ENCODE results near the gene NR2F1-AS1. TPM values are rescaled to one million over a fixed set of nuclear protein-coding genes. Genes with fewer than 3 reads are reported as not detected.

Gene NR2F1-AS1
- total and polyA plus RNA-seq, 2 of the 4 experiments (the other 2 are of a cell fraction) = 12.5 to 12.8 TPM

- in situ Hi-C loops (cut with MboI; ENCODE audit: low sequenced_read_pairs) (no loop called here), intact Hi-C loops (cut with micrococcal nuclease) (no loop called here), dilution Hi-C loops (cut with HindIII; ENCODE audit: low sequenced_read_pairs, unreplicated experiment) (no loop called here)
- no peak overlapping the region for H3K4ac ChIP-seq (ENCODE audit: low read depth, low read length)
- no peak overlapping the region for H3K56ac ChIP-seq (ENCODE audit: extremely low read depth, insufficient read depth, low read length)
- no peak overlapping the region for H4K91ac ChIP-seq (ENCODE audit: insufficient read depth, low read depth, low read length)
- ChIA-PET POLR2A (ENCODE audit: unreplicated experiment) (no interaction called here), CTCF (no interaction called here)
- H3K4me1 ChIP-seq (ENCODE audit: control insufficient read depth, insufficient read depth, low read length) = no peaks in the 10 kb centered on the region; the same call in 1 of the 2 replicates
- WGBS, 2 experiments (ENCODE audit: extremely low coverage in 2 of 2, insufficient read length in 1 of 2) = 96% methylated on average over 4 of the region's 8 CpGs; no CpG with 5 or more reads in 1 of the 2 experiments
- H4K8ac ChIP-seq (ENCODE audit: low read depth in 2 of 2, low read length in 2 of 2) = no peak overlapping the region
- no peak overlapping the region for H2AFZ ChIP-seq (replicated peaks; ENCODE audit: low read length, poor library complexity)
- no peak overlapping the region for H3K23ac ChIP-seq (ENCODE audit: low read depth, low read length)
- no peak overlapping the region for H3K27ac ChIP-seq (ENCODE audit: insufficient read depth, low read length)
- H3K9me3 ChIP-seq (ENCODE audit: control insufficient read depth, insufficient read depth, low read length) = no peaks in the 10 kb centered on the region
- no peak overlapping the region for H3K4me2 ChIP-seq (ENCODE audit: low read depth, low read length)
- no peaks in the 10 kb centered on the region for H4K20me1 ChIP-seq (ENCODE audit: insufficient read depth, low read length)
- no peak overlapping the region for H3K9ac ChIP-seq (ENCODE audit: low read depth, low read length)
- TF ChIP-seq MXI1 (IDR thresholded peaks at IDR 0.05; ENCODE audit: borderline replicate concordance, low read depth, low read length) = no peak
- TF ChIP-seq SMC3 (IDR thresholded peaks at IDR 0.05; ENCODE audit: low read depth, low read length) = no peak
- TF ChIP-seq CHD1 (IDR thresholded peaks at IDR 0.05; ENCODE audit: low read depth, low read length) = no peak
- TF ChIP-seq FOS (IDR thresholded peaks at IDR 0.05; ENCODE audit: low read depth, low read length) = no peak
- TF ChIP-seq, protein P1, sequence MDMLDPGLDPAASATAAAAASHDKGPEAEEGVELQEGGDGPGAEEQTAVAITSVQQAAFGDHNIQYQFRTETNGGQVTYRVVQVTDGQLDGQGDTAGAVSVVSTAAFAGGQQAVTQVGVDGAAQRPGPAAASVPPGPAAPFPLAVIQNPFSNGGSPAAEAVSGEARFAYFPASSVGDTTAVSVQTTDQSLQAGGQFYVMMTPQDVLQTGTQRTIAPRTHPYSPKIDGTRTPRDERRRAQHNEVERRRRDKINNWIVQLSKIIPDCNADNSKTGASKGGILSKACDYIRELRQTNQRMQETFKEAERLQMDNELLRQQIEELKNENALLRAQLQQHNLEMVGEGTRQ (IDR thresholded peaks at IDR 0.05; ENCODE audit: low read depth, low read length) = no peak
- TF ChIP-seq RCOR1 (IDR thresholded peaks at IDR 0.05; ENCODE audit: insufficient replicate concordance, low read length) = no peak
- TF ChIP-seq MAFK (IDR thresholded peaks at IDR 0.05; ENCODE audit: low read depth, low read length) = no peak
- TF ChIP-seq RAD21 (IDR thresholded peaks at IDR 0.05; ENCODE audit: low read length) = no peak
- TF ChIP-seq, protein P2, sequence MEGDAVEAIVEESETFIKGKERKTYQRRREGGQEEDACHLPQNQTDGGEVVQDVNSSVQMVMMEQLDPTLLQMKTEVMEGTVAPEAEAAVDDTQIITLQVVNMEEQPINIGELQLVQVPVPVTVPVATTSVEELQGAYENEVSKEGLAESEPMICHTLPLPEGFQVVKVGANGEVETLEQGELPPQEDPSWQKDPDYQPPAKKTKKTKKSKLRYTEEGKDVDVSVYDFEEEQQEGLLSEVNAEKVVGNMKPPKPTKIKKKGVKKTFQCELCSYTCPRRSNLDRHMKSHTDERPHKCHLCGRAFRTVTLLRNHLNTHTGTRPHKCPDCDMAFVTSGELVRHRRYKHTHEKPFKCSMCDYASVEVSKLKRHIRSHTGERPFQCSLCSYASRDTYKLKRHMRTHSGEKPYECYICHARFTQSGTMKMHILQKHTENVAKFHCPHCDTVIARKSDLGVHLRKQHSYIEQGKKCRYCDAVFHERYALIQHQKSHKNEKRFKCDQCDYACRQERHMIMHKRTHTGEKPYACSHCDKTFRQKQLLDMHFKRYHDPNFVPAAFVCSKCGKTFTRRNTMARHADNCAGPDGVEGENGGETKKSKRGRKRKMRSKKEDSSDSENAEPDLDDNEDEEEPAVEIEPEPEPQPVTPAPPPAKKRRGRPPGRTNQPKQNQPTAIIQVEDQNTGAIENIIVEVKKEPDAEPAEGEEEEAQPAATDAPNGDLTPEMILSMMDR (conservative IDR thresholded peaks at IDR 0.05; ENCODE audit: low read depth, low read length) = no peak
- TF ChIP-seq BHLHE40 (IDR thresholded peaks at IDR 0.05; ENCODE audit: low read depth, low read length) = no peak
- TF ChIP-seq RFX5 (IDR thresholded peaks at IDR 0.05; ENCODE audit: low read depth, low read length) = no peak
- TF ChIP-seq POLR2A (IDR thresholded peaks at IDR 0.05; ENCODE audit: low read depth, low read length) = no peak
- TF ChIP-seq MAZ (IDR thresholded peaks at IDR 0.05; ENCODE audit: borderline replicate concordance, low read depth, low read length) = no peak
- H2AK9ac ChIP-seq (replicated peaks; ENCODE audit: low read depth, low read length, poor library complexity) = no peak overlapping the region
- H2BK120ac ChIP-seq (ENCODE audit: low read depth, low read length) = no peak overlapping the region
- DNase-seq = no peak
- H2BK15ac ChIP-seq (ENCODE audit: low read depth, low read length) = no peak overlapping the region
- H3K27me3 ChIP-seq (ENCODE audit: control insufficient read depth, insufficient read depth, low read length) = no peaks in the 10 kb centered on the region
- H2BK20ac ChIP-seq (ENCODE audit: low read depth, low read length) = no peak overlapping the region
- no TSS peak for BruUV-seq (replicated peaks)
- no peak overlapping the region for H3K4me3 ChIP-seq (ENCODE audit: insufficient read depth, low read depth, low read length)
- H2AK5ac ChIP-seq (ENCODE audit: low read depth, low read length) = no peak overlapping the region
- 0 out of 2 replicates have a peak, but pooled peaks cover 2% of the 10 kb centered on the region for H3K36me3 ChIP-seq (ENCODE audit: control insufficient read depth, insufficient read depth, low read length)
- H3K18ac ChIP-seq (ENCODE audit: low read depth, low read length) = no peak overlapping the region
- H3K9me1 ChIP-seq (ENCODE audit: insufficient read depth, low read length) = peaks cover 4% of the 10 kb centered on the region
- no peak overlapping the region for H3K14ac ChIP-seq (replicated peaks; ENCODE audit: low read depth, low read length)
- ATAC-seq (ENCODE audit: low read depth) = no peak
- no peak overlapping the region for H2BK5ac ChIP-seq (ENCODE audit: low read depth, low read length, poor library complexity, severe bottlenecking)
- peaks cover 0 to 3% of the 10 kb centered on the region in 2 experiments; a peak in 1 of 4 replicates for H3K79me1 ChIP-seq (ENCODE audit: low read depth in 1 of 2, low read length in 2 of 2)
- no peak overlapping the region for H4K5ac ChIP-seq (ENCODE audit: low read depth, low read length)
Observed at GRCh38 chr5:93430118-93430517, 150.9 kb downstream of the NR2F1-AS1 start.

All from IMR-90 (cell line).